Urinary bladder (tissue), 4 donors: ENCODE data around the gene CNTN4. TPM values are rescaled to one million over a fixed set of nuclear protein-coding genes. Genes with fewer than 3 reads are reported as not detected.

Source experiments
- DNase-seq: peaks from one replicate; pipeline ENCODE4 v3.0.0-alpha.2; 2015; ENCODE audit errors: extremely low spot score
- H3K27ac ChIP-seq: one replicate; pipeline ENCODE4 v1.5.1; 2013; ENCODE audit warnings: low read depth, mild to moderate bottlenecking, moderate library complexity
- H3K36me3 ChIP-seq: one replicate; pipeline ENCODE4 v1.6.1; 2013; ENCODE audit warnings: mild to moderate bottlenecking, moderate library complexity; ENCODE audit not compliant: insufficient read depth
- H3K4me1 ChIP-seq: one replicate; pipeline ENCODE4 v1.6.1; 2013; ENCODE audit warnings: mild to moderate bottlenecking, moderate library complexity; ENCODE audit not compliant: insufficient read depth
- H3K4me3 ChIP-seq: one replicate; pipeline ENCODE4 v1.5.1; 2013; ENCODE audit warnings: low read depth, low read length
- WGBS: extraction: QIAGEN DNeasy Blood & Tissue Kit; methylation state at CpG from one replicate; pipeline ENCODE4 v1.1.7; 2013; 5-methylcytosine and 5-hydroxymethylcytosine counted together
- polyA plus RNA-seq: library from polyadenylated mRNA; stranded (reverse); fragments of 200-250 nt; gene quantifications from one replicate; pipeline ENCODE4 v1.2.3, GENCODE V29; 2013
- total RNA-seq: library from RNA; depleted of rRNA; stranded (reverse); fragments of >200 nt; gene quantifications from one replicate; pipeline ENCODE4 v1.2.3, GENCODE V29; 2014
- donor health status: healthy with polysubstance abuse.
- donor health status: healthy.

Gene CNTN4
- total and polyA plus RNA-seq, 2 donors, result 7.2 to 56.6 TPM

DNA sequence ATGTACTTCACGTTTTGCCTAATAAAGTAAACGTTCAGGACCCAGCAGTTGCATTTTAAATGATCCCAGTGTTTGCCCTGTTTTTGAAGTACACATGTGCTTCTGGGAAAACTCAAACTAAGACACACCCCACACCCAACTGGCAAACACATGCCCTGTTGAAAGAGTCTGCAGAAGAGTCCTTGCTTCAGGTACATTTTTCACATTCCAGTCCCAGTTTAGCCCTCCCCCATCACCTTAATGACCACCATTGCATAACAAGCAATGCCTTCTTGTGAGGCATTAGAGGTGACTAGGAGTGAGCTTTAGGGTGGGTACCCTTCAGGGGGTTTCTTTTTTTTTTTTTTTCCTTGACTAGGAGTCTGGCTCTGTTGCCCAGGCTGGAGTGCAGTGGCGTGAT is 322.3 kb downstream of the CNTN4 start:
- Histone ChIP-seq H3K4me3 (no peak overlapping the region), H3K4me1 (no peaks in the 10 kb centered on the region)
- WGBS, result 71% methylated on average over 3 of the region's 3 CpGs

GRCh38 chr3:2423143-2423542 is 324.5 kb downstream of the CNTN4 start:
- H3K4me1 ChIP-seq, result no peaks in the 10 kb centered on the region
- H3K4me3 ChIP-seq, result no peak overlapping the region
- no peak for DNase-seq
- WGBS, result 84% methylated on average over 3 of the region's 3 CpGs
- H3K27ac ChIP-seq, result no peak overlapping the region
- no peaks in the 10 kb centered on the region for H3K36me3 ChIP-seq

More for the DNA sequence above, 322.3 kb downstream of the CNTN4 start:
- no peaks in the 10 kb centered on the region for H3K36me3 ChIP-seq
- H3K27ac ChIP-seq, result no peak overlapping the region
- no peak for DNase-seq

DNA sequence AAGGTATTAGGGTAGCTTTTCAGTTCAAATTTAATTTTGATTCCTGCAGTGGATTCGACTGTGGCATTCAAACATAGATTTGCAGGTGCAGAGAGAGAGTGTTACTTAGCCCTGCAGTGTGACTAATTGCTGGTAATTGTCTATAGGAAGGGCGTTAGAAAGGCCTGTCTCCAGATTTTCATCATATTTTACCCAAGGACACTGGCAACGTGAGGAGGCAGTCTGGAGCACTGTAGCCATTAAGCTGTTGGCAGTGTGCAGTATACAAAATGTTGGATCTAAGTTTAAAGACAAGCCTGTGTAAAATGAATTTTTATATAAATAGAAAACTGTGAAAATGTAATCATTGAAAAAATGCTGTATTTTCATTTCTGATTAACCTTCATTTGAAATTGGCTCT is 342.9 kb downstream of the CNTN4 start:
- Histone ChIP-seq H3K4me3 (no peak overlapping the region), H3K4me1 (no peaks in the 10 kb centered on the region), H3K27ac (no peak overlapping the region), H3K36me3 (no peaks in the 10 kb centered on the region)
- WGBS, result 53% methylated on average over 3 of the region's 3 CpGs
- DNase-seq, result no peak

DNA sequence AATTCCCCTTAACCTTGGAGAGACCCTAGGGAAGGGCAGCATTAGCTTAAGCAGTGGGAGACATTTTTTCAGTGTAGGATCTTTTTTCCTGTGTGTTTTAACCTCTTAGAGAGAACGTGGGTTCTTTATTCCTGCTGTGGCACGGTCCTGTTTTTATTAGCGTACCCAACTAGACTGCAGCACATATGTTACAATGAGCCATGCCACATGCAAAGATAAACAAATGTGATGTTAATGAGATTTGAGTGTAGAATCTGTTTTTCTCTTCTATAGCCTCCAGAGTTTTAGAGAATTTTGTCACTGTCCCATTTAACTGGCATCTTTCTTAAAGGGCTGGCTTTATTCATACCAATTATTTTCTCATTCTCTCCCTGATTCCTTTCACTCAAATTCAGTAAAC is 347.5 kb downstream of the CNTN4 start:
- no peaks in the 10 kb centered on the region for H3K4me1 ChIP-seq
- no peaks in the 10 kb centered on the region for H3K36me3 ChIP-seq
- no peak overlapping the region for H3K27ac ChIP-seq
- WGBS, result 64% methylated on average over 3 of the region's 3 CpGs
- DNase-seq, result no peak
- no peak overlapping the region for H3K4me3 ChIP-seq

DNA sequence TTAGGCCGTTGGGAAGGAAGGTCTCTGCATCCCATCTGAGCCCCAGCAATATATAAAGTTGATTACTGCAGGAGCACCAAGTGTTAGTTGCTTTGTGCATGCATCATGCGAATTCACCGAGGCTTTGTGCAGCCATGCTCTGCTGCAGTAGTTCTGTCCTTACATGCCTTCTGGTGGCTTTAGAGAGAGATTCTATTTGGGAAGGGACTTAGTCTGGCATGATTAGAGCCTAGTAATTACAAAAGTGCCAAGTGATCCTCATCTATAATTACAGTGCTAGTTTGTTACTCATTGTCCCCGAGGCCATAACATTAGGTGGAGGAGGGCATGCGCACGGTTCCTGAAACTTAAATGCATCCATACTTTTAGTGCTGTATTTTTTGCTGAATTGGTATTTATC is 353.6 kb downstream of the CNTN4 start:
- DNase-seq, result no peak
- Histone ChIP-seq H3K4me1 (no peaks in the 10 kb centered on the region), H3K4me3 (no peak overlapping the region), H3K27ac (no peak overlapping the region), H3K36me3 (no peaks in the 10 kb centered on the region)
- 61% methylated on average over 6 of the region's 6 CpGs for WGBS

DNA sequence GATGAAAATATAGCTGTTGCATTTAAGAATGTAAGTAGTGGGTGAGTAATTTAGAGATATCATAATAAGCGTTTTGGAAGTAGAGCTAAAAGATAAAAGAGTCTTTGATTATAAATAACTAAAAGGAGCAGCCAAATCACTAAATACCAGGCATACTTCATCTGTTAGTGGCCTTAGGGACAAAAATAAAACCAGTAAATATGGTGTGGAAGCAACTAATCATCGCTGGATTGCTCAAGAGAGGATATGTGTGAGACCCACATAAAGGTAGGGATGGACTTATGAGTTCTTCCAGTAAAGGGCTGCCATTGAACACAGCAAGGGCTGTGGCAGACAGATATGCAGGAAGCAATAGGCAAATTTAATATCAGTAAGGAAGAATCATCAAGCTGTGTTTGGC is 356.2 kb downstream of the CNTN4 start:
- Histone ChIP-seq H3K4me1 (no peaks in the 10 kb centered on the region), H3K36me3 (no peaks in the 10 kb centered on the region), H3K4me3 (no peak overlapping the region), H3K27ac (no peak overlapping the region)
- WGBS, result 53% methylated on average over 2 of the region's 2 CpGs
- DNase-seq, result no peak

DNA sequence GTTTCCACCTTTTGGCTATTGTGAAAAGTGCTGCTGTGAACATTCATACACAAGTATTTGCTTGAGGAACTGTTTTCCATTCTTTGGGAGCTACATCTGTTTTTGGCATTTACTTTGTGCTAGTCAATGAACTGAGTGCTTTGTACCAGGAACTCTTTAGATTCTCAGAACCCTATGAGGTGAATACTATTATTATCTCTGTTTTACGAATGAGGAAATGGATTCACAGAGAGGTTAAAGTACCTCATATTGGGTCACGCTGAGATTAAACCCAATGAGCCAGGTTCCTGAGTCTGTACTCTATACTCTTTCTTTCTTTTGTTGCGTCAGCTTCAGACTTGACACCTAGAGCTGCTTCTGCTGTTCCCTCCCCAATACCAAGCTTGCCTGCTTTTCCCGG is 358.1 kb downstream of the CNTN4 start:
- no peak overlapping the region for H3K4me3 ChIP-seq
- no peak overlapping the region for H3K27ac ChIP-seq
- H3K4me1 ChIP-seq, result no peaks in the 10 kb centered on the region
- no peaks in the 10 kb centered on the region for H3K36me3 ChIP-seq
- DNase-seq, result no peak
- WGBS, result 94% methylated on average over 4 of the region's 4 CpGs

GRCh38 chr3:2458816-2459215 is 360.1 kb downstream of the CNTN4 start:
- 80% methylated on average over 2 of the region's 2 CpGs for WGBS
- Histone ChIP-seq H3K36me3 (no peaks in the 10 kb centered on the region), H3K4me3 (no peak overlapping the region), H3K4me1 (no peaks in the 10 kb centered on the region), H3K27ac (no peak overlapping the region)
- DNase-seq, result no peak

DNA sequence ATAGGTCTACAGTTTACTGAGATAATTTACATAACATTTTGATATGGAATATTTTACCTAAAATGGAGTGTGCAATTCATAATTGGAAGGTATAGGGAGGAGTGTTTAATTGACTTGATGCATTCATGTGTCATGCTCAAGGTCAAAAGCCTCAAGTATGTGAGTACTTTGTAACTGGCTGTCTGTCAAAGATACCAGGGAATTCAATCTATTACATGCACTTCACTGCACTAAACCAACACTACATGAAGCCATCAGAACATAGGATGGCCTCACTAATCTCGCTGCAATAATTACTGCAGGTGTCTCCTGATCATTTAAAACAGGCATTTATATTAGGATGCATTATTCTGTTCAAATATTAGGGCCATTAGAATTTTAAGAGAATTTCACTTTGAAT is 367.2 kb downstream of the CNTN4 start:
- H3K36me3 ChIP-seq, result no peaks in the 10 kb centered on the region
- no peak overlapping the region for H3K4me3 ChIP-seq
- no peaks in the 10 kb centered on the region for H3K4me1 ChIP-seq
- WGBS, result 91% methylated on average over 1 of the region's 1 CpG
- no peak overlapping the region for H3K27ac ChIP-seq
- DNase-seq, result no peak

GRCh38 chr3:2468816-2469215 is 370.1 kb downstream of the CNTN4 start:
- Histone ChIP-seq H3K4me1 (no peaks in the 10 kb centered on the region), H3K4me3 (no peak overlapping the region), H3K27ac (no peak overlapping the region), H3K36me3 (no peaks in the 10 kb centered on the region)
- 88% methylated on average over 4 of the region's 4 CpGs for WGBS
- no peak for DNase-seq

- Histone ChIP-seq H3K27ac (no peak overlapping the region), H3K4me3 (no peak overlapping the region), H3K36me3 (no peaks in the 10 kb centered on the region), H3K4me1 (no peaks in the 10 kb centered on the region)
- no peak for DNase-seq
These were observed 378.3 kb downstream of the CNTN4 start for GRCh38 chr3:2476996-2477395.

- no peaks in the 10 kb centered on the region for H3K36me3 ChIP-seq
- no peak for DNase-seq
- H3K4me1 ChIP-seq, result no peaks in the 10 kb centered on the region
- 70% methylated on average over 5 of the region's 5 CpGs for WGBS
- H3K4me3 ChIP-seq, result no peak overlapping the region
- no peak overlapping the region for H3K27ac ChIP-seq
These were observed 379.0 kb downstream of the CNTN4 start for GRCh38 chr3:2477620-2478019.

GRCh38 chr3:2484162-2485026 is 385.7 kb downstream of the CNTN4 start:
- DNase-seq, result no peak
- Histone ChIP-seq H3K36me3 (no peaks in the 10 kb centered on the region), H3K27ac (no peak overlapping the region), H3K4me1 (no peaks in the 10 kb centered on the region), H3K4me3 (no peak overlapping the region)
- 97% methylated on average over 21 of the region's 21 CpGs for WGBS

- Histone ChIP-seq H3K4me3 (no peak overlapping the region), H3K27ac (no peak overlapping the region), H3K4me1 (no peaks in the 10 kb centered on the region), H3K36me3 (no peaks in the 10 kb centered on the region)
- 97% methylated on average over 21 of the region's 21 CpGs for WGBS
- DNase-seq, result no peak
These were observed 386.3 kb downstream of the CNTN4 start for GRCh38 chr3:2485027-2485375.

GRCh38 chr3:2495746-2496145 is 397.1 kb downstream of the CNTN4 start:
- no peaks in the 10 kb centered on the region for H3K36me3 ChIP-seq
- DNase-seq, result no peak
- H3K27ac ChIP-seq, result no peak overlapping the region
- no peak overlapping the region for H3K4me3 ChIP-seq
- 84% methylated on average over 2 of the region's 2 CpGs for WGBS
- no peaks in the 10 kb centered on the region for H3K4me1 ChIP-seq
